Eye (tissue), 1 donor: Measurements from ENCODE around the gene FXYD7.
"Not testable (repeated sequence)": the region's sequence is repeated elsewhere in the genome, so short reads cannot be mapped to it uniquely, and the experiment has no call there.

Experiments used
- DNase-seq: peaks from one replicate; pipeline ENCODE4 v3.0.0-alpha.2; 2015

Gene FXYD7

GRCh38 chr19:35146746-35147459, 3.8 kb downstream of the FXYD7 start:
- no peak for DNase-seq

- no peak for DNase-seq
These were observed 6.4 kb downstream of the FXYD7 start for GRCh38 chr19:35149463-35149862.

DNA sequence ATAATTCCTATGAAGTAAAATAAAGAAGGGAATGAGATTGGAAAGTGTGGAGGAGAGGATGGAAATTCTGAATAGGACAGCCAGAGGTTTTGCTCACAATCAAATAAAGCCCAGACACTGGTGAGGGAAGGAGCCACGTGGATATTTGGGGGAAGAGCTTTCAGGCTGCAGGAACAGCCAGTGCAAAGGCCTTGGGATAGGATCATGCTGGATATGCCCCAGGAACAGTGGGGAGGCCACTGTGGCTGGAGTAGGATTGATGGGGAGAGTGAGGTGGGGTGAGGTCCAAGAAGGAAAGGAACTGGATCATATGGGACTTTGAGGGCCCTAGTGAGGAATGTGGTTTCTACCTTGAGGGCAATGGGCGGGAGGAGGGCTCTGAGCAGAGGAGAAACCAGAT, 7.4 kb downstream of the FXYD7 start:
- no peak for DNase-seq

DNA sequence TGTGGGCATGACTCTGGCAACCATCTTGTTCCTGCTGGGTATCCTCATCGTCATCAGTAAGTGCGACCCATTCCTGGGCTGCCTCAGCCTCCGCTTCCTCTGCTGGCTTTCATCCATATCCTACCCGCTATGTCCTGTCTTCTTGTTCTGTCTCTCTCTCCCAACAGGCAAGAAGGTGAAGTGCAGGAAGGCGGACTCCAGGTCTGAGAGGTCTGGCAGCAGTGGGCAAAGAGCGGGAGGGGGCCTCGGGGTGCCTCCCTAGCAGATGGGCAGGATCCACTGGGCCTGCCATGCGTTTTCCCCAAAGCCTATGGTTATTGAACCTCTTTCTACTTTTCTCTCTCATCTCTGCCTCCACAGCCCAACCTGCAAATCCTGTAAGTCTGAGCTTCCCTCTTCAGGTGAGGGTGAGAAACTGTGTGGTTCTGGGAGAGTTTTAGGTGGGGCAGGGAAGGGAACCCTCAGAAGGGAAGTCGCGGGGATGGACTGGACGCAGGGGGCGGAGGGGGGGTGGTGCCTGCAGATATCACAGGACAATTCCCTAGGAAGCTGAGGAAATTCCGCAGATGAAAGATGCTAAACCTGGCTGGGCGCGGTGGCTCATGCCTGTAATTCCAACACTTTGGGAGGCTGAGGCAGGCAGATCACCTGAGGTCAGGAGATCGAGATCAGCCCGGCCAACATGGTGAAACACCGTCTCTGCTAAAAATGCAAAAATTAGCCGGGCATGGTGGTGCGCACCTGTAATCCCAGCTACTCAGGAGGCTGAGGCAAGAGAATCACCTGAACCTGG, 8.4 kb downstream of the FXYD7 start:
- DNase-seq = no peak

DNA sequence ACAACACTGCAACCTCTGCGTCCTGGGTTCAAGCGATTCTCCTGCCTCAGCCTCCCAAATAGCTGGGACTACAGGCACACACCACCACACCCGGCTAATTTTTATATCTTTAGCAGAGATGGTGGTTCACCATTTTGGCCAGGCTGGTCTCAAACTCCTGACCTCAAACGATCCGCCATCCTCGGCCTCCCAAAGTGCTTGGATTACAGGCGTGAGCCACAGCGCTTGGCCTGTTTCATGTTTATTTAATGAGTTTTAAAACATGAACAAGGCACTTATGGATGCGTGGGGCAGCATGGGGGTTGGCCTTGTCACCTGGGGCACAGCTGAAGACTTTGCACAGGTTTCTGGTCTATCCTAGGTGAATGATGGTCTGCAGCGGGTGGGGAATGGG, 10.1 kb downstream of the FXYD7 start:
- not testable (repeated sequence) for DNase-seq

DNA sequence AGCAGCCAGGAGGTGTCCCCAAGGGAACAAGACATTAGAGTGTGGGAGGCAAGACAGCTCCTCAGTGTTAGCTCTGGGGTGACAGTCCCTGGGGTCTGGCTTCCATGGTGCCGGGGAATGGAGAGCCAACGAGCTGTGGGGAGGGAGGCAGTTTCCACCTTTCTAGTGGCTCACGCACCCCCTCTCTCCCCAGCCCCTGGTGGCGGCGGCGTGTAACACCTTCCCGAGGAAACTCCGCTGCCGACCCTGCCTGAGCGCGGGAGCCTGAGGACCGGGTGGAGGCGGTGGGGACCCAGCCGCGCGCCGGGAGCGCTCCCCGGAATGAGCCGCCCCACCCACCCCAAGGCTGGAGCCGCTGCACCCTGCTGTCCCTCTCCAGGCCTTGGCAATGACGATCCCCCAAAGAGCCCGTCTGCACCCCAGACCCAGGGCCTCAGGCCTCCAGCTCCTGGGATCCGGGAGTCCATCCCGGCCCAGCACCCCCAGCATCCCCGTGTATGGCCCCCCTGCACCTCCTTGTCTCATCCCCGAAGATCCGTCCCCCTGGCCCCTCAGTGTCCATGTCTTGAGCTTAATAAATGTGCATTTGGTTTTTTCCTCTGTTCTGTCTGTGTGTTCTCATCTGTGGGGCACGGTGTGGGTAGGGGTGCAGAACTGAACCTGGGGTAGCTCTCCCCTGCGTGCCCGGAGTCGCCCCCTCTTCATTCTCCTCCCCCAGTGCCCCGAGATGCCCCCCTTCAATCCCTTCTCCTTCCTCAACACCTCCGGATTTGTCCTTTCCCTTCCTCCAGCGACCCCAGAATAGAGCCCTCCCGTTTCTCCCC, 10.9 kb downstream of the FXYD7 start:
- DNase-seq = peak; percentile 64

GRCh38 chr19:35154525-35155406, 11.7 kb downstream of the FXYD7 start, which contains the start of gene FXYD5:
TSS of gene FXYD5 (plus strand) at chr19:35154735. CDS start at chr19:35155551, 816 bp downstream.
- peak; percentile 62 for DNase-seq

DNA sequence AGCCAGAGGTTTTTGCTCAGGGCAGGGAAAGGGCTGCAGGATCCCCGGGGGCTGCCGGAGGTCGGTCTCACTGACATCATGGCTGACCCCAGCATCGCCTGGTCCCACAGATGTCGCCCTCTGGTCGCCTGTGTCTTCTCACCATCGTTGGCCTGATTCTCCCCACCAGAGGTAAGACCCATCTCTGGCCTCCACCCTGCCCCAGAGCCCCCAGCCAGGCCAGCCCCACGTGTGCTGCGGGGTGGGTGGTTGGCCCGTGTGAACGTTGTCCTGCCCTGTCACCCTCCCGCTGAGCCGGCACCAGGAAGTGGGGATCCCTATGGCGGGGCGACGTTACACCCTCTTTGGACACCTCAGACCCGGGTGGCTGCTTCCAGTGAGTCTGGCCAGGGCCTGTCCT, 12.4 kb downstream of the FXYD7 start:
- no peak for DNase-seq

GRCh38 chr19:35155981-35156672, 13.1 kb downstream of the FXYD7 start:
- no peak for DNase-seq

GRCh38 chr19:35156673-35157014, 13.6 kb downstream of the FXYD7 start:
- DNase-seq = no peak

DNA sequence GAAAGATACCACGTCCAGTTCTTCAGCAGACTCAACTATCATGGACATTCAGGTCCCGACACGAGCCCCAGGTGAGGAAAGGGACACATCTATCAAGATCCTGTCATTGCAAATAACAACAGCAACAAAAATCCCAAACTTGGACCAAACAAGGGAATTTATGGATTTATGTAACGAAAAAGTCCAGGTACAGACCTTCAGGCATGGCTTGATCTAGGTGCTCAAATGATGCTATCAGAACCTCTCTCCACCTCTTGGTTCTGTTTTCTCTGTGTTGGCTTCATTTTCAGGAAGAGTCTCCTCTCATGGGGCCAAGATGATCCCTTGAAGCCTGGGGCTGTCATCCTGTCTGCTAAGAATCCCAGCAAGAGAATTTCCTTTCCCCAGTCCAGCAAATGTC, 14.4 kb downstream of the FXYD7 start:
- no peak for DNase-seq

DNA sequence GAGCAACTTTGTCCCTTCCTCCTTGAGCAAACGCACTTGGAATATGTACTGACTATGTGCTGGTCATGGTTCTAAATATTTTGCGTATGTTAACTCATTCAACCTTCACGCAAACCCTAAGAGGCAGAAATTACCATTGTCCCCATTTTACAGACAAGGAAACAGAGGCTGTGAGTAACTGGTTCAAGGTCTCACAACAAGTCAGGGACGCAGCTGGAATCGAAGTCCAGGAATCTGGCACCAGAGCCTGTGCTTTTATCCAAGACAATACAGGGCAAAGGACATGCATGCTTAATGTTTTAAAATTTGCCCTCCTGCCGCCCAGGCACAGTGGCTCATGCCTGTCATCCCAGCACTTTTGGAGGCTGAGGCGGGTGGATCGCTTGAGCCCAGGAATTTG, 16.6 kb downstream of the FXYD7 start:
- no peak for DNase-seq

DNA sequence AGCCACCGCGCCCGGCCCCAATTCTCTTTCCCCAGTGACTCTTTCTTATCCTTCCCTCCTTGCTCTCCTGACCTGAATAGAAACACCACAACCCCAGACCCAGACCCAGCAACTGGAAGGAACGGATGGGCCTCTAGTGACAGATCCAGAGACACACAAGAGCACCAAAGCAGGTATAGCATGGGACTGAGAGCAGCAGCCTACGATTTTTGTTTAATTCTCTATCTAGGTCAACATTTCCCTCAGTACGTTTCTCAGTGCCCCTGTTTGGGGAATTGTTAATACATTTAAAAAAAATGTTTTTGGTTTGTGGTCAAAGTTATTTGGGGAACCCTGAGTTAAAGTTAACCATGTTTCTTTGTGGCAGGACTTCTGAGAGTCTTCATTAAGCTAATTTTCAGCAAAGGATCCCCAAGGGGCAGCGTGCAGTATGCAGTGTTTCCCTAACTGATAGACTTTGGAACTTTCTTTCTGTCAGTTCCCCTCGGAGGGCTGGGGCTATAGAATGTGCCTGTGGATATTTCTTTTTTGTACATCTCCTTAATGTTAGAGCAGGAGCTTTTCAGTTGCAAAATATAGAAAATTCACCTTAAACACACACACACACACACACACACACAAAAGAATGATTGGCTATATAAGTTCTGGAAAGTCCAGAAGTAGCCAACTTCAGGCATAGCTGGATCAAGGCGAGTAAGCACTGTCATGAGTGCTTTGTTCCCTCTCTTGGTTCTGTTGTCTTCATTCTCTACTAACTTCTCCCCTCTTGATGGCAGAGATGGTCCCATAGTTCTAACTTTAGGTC, 17.8 kb downstream of the FXYD7 start:
- no peak for DNase-seq

DNA sequence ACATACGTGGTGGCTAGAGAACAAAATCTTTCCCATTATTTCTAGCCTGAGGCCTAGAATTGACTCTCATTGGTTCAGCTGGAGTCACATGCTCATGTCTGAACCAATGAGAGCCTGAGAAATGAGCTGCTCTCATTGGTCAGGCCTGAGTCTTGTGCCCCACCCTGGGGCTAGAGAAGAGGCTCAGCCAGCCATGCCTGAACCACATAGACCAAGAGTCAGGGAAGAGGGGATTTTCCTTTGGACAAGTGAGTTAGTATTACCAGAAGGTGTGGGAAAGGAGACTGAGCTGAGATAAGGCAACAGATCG, 18.3 kb downstream of the FXYD7 start:
- DNase-seq = no peak

GRCh38 chr19:35162471-35163326, 19.6 kb downstream of the FXYD7 start:
- DNase-seq = no peak

GRCh38 chr19:35164418-35164817, 21.4 kb downstream of the FXYD7 start:
- DNase-seq = no peak

DNA sequence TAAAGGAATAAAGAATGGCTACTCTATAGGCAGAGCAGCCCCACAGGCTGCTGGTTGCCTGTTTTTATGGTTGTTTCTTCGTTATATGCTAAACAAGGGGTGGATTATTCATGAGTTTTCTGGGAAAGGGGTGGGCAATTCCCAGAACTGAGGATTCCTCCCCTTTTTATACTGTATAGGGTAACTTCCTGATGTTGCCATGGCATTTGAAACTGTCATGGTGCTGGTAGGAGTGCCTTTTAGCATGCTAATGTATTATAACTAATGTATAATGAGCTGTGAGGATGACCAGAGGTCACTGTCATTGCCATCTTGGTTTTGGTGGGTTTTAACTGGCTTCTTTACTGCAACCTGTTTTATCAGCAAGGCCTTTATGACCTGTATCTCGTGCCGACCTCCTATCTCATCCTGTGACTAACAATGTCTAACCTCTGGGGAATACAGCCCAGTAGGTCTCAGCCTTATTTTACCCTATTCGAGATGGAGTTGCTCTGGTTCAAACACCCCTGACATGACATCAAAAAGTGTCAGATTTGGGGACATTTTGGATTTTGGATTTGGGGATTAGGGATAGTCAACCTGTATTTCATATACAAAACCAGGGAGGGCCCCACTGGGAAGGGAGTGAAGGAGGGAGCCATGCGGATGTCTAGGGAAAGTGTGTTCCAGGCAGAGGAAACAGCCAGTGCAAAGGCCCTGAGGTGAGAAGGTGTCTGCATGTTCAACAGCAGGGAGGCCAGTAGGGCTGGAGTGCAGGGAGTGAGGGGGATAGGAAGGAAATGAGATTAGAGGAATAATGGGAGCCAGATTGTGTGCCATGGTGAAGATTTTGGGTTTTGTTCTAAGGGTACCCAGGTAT, 22.4 kb downstream of the FXYD7 start:
- no peak for DNase-seq

DNA sequence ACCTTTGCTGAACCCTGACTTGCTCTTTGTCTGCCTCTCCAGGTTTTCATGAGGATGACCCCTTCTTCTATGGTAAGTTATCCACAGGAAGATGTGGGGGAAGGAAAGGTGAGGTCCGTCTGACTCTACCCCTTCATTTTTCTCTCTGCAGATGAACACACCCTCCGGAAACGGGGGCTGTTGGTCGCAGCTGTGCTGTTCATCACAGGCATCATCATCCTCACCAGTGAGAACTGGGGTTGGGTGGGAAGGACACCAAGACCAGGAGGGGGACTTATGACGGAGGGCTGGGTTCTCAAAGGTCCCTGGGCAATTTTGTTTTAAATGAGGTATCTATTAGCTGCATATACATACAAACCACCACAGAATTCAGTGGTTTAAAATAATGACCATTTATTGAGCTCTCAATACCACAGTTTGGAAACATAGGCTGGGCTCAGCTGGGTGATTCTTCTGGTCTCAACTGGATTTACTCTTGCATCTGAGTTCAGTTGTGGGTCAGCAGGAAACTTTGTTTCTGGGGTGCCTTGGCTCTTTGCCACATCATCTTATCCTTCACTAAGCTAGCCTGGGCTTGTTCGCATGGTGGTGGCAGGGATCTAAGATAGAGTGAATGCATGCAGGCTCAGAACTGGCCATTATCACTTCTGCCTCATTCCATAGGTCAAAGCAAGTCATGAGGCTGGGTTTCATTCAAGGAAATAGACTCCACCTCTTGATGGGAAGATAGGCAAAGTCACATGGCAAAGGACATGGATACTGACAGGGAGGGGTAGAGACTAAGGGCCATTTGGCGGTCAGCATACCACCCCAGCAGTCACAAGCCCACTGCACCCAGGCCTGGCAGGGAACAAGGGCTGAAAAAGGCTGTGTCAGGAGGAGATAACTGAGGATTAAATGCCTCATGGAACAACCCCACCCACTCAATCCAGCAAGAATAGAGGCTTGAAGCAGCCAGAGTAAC, 23.3 kb downstream of the FXYD7 start:
- DNase-seq = no peak
